Endodermal cell (in vitro differentiated cells): Measurements from ENCODE around the gene DHRS9. TPM values are rescaled to one million over a fixed set of nuclear protein-coding genes. Genes with fewer than 3 reads are reported as not detected.
"Not testable (repeated sequence)": the region's sequence is repeated elsewhere in the genome, so short reads cannot be mapped to it uniquely, and the experiment has no call there.

Experiments used
- DNase-seq: peaks from one replicate; pipeline ENCODE4 v3.0.0-alpha.2; 2017
- H3K27ac ChIP-seq: 2 replicates; pipeline ENCODE4 v1.5.1; 2013; ENCODE audit warnings: mild to moderate bottlenecking, low read depth, low read length, moderate library complexity
- H3K27me3 ChIP-seq: 2 replicates; pipeline ENCODE4 v1.6.1; 2013; ENCODE audit warnings: mild to moderate bottlenecking, low read length, moderate library complexity; ENCODE audit not compliant: insufficient read depth, control insufficient read depth, poor library complexity, severe bottlenecking
- H3K36me3 ChIP-seq: 2 replicates; pipeline ENCODE4 v1.7.0; 2013; ENCODE audit warnings: mild to moderate bottlenecking, low read length, moderate library complexity; ENCODE audit not compliant: control insufficient read depth, insufficient read depth
- H3K4me1 ChIP-seq: one replicate; pipeline ENCODE4 v1.7.0; 2013; ENCODE audit warnings: low read length; ENCODE audit not compliant: control insufficient read depth, insufficient read depth
- H3K4me3 ChIP-seq: 2 replicates; pipeline ENCODE4 v1.5.1; 2013; ENCODE audit warnings: mild to moderate bottlenecking, low read length, moderate library complexity
- H3K9ac ChIP-seq: 2 replicates; pipeline ENCODE4 v1.6.1; 2013; ENCODE audit warnings: mild to moderate bottlenecking, low read length, moderate library complexity; ENCODE audit not compliant: poor library complexity, severe bottlenecking; ENCODE audit errors: extremely low read depth
- H3K9me3 ChIP-seq: 2 replicates; pipeline ENCODE4 v1.6.1; 2013; ENCODE audit warnings: mild to moderate bottlenecking, low read length, moderate library complexity; ENCODE audit not compliant: control insufficient read depth
- H3K27ac Mint-ChIP-seq: 2 replicates; pipeline ENCODE4 v1.8.0; 2020; ENCODE audit warnings: mixed read lengths
- H3K27me3 Mint-ChIP-seq: 2 replicates; pipeline ENCODE4 v1.8.0; 2021; ENCODE audit warnings: mild to moderate bottlenecking, mixed read lengths; ENCODE audit not compliant: insufficient read depth
- H3K36me3 Mint-ChIP-seq: 2 replicates; pipeline ENCODE4 v1.8.0; 2020; ENCODE audit warnings: low read depth, mixed read lengths
- H3K4me1 Mint-ChIP-seq: 2 replicates; pipeline ENCODE4 v1.8.0; 2020; ENCODE audit warnings: mixed read lengths
- H3K4me3 Mint-ChIP-seq: 2 replicates; pipeline ENCODE4 v1.8.0; 2020; ENCODE audit warnings: mild to moderate bottlenecking, moderate library complexity, mixed read lengths
- H3K9me3 Mint-ChIP-seq: 2 replicates; pipeline ENCODE4 v1.8.0; 2020; ENCODE audit warnings: mild to moderate bottlenecking, mixed read lengths
- CTCF ChIP-seq: fragments of 200-600 bp; sonication (generic); conservative IDR thresholded peaks from 2 replicates; pipeline ENCODE4 v1.5.0; 2021; ENCODE audit warnings: antibody characterized with exemption, mild to moderate bottlenecking
- WGBS, 2 experiments: methylation state at CpG; one replicate each; pipeline versions ENCODE4 v1.1.5 to v1.1.7; 2013; ENCODE audit warnings: missing lambda C conversion rate in 2 of 2, mixed read lengths in 1 of 2; ENCODE audit not compliant: insufficient coverage in 1 of 2, insufficient read length in 1 of 2; 5-methylcytosine and 5-hydroxymethylcytosine counted together
- total RNA-seq, 2 donors: library from RNA; stranded (reverse); fragmentation: NEBNext Ultra II Directional in 1 of 2; extraction: Animal tissue kit (Norgen Biotek cat#: 25700) in 1 of 2; gene quantifications; 2 replicates in 1 of 2; 3 replicates in 1 of 2; pipeline ENCODE4 v1.2.1, GENCODE V29; 2021

The DHRS9 gene
- total RNA-seq, 2 donors from 2014 or later = not detected

- H3K36me3 Mint-ChIP-seq, H3K9ac ChIP-seq, H3K9me3 ChIP-seq, H3K27ac Mint-ChIP-seq, H3K4me3 ChIP-seq, H3K4me3 Mint-ChIP-seq, H3K27ac ChIP-seq, DNase-seq, H3K9me3 Mint-ChIP-seq, H3K36me3 ChIP-seq, H3K27me3 ChIP-seq, H3K27me3 Mint-ChIP-seq, H3K4me1 ChIP-seq, H3K4me1 Mint-ChIP-seq: not testable (repeated sequence)
- 97 to 100% methylated on average over 6 to 14 of the region's 17 CpGs for WGBS, 2 experiments
Measured at GRCh38 chr2:169064199-169064598, 5.2 kb upstream of the DHRS9 start.

GRCh38 chr2:169065422-169065821 lies 3.9 kb upstream of the DHRS9 start:
- H3K4me1 Mint-ChIP-seq = peaks cover 3% of the 10 kb centered on the region
- Histone ChIP-seq H3K27me3 (no peaks in the 10 kb centered on the region), H3K4me3 (no peak overlapping the region), H3K9ac (no peak overlapping the region), H3K9me3 (no peaks in the 10 kb centered on the region), H3K4me1 (no peaks in the 10 kb centered on the region), H3K27ac (no peak overlapping the region), H3K36me3 (no peaks in the 10 kb centered on the region)
- TF ChIP-seq CTCF = no peak
- no peaks in the 10 kb centered on the region for H3K36me3 Mint-ChIP-seq
- no peak for DNase-seq
- 92% methylated on average over 1 of the region's 1 CpG; no CpG with 5 or more reads in 1 of the 2 experiments for WGBS, 2 experiments
- H3K27ac Mint-ChIP-seq = no peak overlapping the region
- H3K27me3 Mint-ChIP-seq = no peaks in the 10 kb centered on the region
- H3K4me3 Mint-ChIP-seq = no peak overlapping the region
- no peaks in the 10 kb centered on the region for H3K9me3 Mint-ChIP-seq

GRCh38 chr2:169065864-169066517 lies 3.4 kb upstream of the DHRS9 start:
- Mint-ChIP-seq H3K4me3 (no peak overlapping the region), H3K27ac (no peak overlapping the region), H3K36me3 (no peaks in the 10 kb centered on the region), H3K9me3 (no peaks in the 10 kb centered on the region), H3K4me1 (peaks cover 3% of the 10 kb centered on the region), H3K27me3 (no peaks in the 10 kb centered on the region)
- DNase-seq = no peak
- Histone ChIP-seq H3K9ac (no peak overlapping the region), H3K27ac (no peak overlapping the region), H3K27me3 (no peaks in the 10 kb centered on the region), H3K36me3 (no peaks in the 10 kb centered on the region), H3K4me1 (no peaks in the 10 kb centered on the region), H3K4me3 (no peak overlapping the region), H3K9me3 (no peaks in the 10 kb centered on the region)
- TF ChIP-seq CTCF = no peak
- WGBS, 2 experiments = 83% methylated on average over 2 of the region's 2 CpGs; no CpG with 5 or more reads in 1 of the 2 experiments

GRCh38 chr2:169066897-169067296 lies 2.5 kb upstream of the DHRS9 start:
- Histone ChIP-seq H3K36me3 (no peaks in the 10 kb centered on the region), H3K27me3 (no peaks in the 10 kb centered on the region), H3K4me3 (no peak overlapping the region), H3K9ac (no peak overlapping the region), H3K4me1 (no peaks in the 10 kb centered on the region), H3K27ac (no peak overlapping the region), H3K9me3 (no peaks in the 10 kb centered on the region)
- H3K27ac Mint-ChIP-seq = no peak overlapping the region
- WGBS, 2 experiments = 75 to 84% methylated on average over 1 of the region's 1 CpG
- H3K27me3 Mint-ChIP-seq = no peaks in the 10 kb centered on the region
- H3K36me3 Mint-ChIP-seq = no peaks in the 10 kb centered on the region
- no peak overlapping the region for H3K4me3 Mint-ChIP-seq
- TF ChIP-seq CTCF = no peak
- no peak for DNase-seq
- no peaks in the 10 kb centered on the region for H3K9me3 Mint-ChIP-seq
- peaks cover 3% of the 10 kb centered on the region for H3K4me1 Mint-ChIP-seq
